GM19239 (cell line): ENCODE data around the gene FCN1.
"Not testable (repeated sequence)": the region's sequence is repeated elsewhere in the genome, so short reads cannot be mapped to it uniquely, and the experiment has no call there.

Experiments used
- DNase-seq: peaks from one replicate; pipeline ENCODE4 v3.0.0; 2011; ENCODE audit warnings: low spot score; ENCODE audit not compliant: insufficient read length
- FAIRE-seq: peaks from 2 replicates; lab custom pipeline; 2011; peaks lifted over from hg19 to GRCh38; lab: Jason Lieb, UNC

Gene FCN1

DNA sequence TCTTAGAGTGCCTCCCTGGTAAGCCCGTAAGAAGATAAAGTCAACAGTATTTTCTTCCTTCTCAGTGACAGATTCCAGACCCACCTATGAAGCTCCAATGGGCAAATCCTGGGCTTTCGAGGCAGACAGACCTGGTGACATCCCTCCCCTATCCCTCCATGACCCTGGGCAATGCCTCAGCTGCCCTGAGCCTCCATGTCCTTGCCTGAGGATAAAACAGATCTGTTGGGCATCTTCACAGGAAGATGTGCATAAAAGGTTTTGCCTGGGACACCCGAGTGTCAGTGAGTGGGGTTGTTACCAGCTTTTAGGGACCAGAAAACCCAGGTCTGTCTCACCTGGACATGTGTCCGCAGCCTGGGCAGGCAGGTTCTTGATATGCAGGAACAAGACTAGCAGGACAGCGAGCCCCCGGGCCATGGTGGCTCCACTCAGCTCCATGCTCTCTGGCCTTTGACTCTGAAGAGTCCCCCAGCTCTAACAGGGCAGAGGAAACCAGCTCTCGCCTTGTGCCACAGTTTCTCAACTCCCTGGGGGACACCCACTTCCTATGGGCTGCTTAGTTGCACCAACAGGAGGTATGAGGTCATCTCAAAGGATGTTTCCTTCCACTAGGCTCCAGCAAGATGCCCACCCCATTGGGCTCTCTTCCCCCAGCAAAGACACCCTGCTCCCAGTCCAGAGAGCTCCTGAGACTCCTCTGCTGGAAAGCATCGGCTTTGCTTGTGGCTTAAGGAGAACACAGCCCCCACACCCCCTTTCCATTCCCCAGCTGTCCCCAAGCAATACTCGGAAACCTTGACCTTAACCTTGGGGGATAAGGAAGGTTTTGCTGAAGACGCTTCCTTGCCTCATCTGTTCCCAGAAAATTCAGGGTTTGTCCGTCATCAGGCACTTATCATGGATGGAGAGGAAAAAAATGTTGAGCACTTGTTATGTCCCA is at the start of gene FCN1:
FCN1 (minus strand) TSS at position 482 of the 943 bp plus-strand sequence; CDS start at position 441, 41 bp downstream.
- DNase-seq (no peak), FAIRE-seq (no peak)

DNA sequence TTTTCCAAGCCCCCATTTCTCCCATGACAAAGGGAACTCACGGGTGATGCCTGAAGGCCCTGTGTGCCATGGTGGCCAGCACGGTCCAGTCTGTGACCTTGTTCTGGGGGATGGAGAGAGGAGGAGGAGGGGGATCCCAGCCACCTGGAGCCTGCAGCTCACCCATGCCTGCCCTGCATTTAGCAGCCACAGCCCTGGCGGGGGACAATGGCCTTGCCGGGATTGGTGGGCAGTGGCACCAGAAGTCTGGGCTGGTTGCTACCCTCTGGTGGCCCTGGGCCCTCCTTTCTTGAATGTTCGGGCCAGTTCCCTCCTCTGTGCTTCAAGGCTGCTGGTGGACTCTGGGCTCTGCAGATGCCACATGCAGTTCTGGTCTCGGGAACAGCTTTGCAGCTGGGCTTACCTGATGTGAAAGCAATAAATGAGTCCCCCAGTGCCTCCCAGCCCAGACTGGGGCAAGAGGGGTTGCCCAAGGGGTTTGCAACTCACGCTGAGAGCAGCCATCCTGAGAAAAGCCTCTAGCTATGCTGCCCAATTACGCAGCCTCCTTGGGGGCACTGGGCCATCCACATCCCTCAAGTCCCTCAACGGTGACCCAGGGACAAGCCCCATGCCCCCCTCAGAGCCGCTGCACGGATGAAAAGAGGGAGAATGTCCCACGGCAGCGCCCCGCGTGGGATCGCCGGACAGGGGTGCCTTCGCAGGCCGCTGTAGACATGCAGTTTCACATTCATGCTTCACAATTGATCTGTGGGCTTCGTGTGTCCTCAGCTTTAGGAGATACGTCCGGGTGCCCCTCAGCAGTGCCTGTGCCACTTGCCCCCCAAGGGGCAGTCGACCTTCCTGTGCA is 49.2 kb upstream of the FCN1 start:
- FAIRE-seq: no peak
- DNase-seq: no peak

DNA sequence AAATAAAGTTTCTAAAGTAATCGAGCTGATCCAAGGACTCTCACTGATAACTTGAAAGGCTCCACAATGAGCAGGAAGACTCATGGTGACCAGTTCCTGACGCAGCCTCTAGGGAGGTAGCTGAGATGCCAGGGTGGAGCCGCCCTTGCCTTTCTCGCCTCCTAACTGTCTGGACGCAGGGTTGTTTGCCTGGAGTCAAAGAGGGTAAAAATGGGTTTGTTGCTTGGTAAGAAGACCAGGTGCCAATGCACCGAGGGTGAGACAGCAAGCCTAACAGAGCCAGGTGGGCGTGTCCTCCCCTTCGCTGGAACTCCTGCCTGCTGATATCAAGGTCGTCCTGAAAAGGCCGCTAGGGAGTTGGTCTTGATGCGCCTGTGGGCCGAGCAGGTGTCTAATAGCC is 48.6 kb upstream of the FCN1 start:
- FAIRE-seq: no peak

DNA sequence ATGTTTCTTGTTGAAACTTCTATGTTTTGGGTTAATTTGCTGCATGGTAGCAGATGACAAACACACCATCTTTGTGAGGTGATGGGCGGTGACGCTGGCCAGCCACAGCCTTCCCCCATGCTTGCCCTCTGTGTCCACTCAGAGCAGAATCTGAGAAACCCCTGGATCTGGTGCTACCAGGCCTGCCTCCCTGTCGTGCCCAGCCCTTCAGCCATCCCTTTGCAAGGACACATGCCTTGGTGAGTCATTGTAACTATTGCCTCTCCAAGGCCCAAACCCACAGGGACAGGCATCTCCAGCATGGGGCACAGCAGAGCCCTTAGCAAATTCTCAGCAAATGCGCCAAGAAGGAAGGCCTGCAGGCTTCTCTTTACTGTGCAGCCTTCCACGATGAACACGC is 48.1 kb upstream of the FCN1 start:
- FAIRE-seq (no peak), DNase-seq (no peak)

More for the DNA sequence above, 48.6 kb upstream of the FCN1 start:
- DNase-seq: no peak

DNA sequence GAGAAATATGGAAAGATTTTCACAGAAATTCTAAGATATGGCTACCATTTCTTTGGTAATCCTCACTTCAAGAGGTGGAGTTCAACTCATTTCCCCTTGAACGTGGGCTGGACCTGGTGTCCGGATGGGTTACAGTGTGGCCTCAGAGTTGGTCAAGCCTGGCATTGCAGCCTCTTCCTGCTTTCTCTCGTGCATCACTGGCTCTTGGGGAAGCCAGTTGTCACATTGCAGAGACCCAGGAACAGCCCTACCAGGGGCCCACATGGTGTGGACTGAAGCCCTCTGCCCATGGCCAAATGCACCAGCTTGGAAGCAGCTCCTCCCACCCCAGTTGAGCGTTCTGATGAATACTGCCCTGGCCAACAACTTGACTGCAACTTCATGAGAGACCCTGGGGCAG is 47.7 kb upstream of the FCN1 start:
- no peak for FAIRE-seq
- DNase-seq: no peak

DNA sequence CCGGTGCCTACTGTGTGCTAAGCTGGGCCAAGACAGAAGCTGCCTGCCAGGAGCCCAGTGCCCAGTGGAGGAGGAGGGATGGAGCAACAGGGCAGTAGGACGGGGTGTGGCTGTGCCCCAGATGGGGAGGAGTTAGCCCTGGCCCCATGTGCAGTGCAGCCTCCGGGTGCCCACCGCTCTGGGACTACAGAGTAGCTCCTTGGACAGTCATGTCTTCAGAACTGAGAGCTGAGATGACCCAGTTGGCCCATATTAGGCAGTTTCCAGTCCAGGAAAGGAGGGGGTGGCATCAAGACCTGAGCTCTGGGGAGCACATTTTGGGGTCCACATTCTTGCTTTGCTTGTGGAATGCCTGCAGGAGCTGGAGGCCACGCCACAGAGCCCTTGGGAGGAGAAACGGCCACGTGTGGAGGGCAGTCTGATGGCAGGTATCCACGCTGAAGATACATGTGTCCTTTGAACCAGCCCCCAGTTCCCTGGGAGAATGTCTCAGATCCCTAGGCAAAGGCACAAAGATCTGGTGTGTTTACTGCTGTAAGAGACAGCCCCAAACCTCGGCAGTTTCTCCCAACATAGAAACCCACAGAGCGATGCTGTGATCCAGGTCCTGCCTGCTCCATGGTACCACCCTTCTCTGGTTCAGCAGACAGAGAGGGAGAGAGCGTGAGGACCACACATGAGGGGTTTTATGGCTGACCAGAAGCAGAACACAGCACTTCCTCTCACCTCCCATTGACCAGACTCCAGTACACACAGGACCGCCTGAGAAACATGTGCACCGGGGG is 46.8 kb upstream of the FCN1 start:
- no peak for FAIRE-seq
- DNase-seq: no peak

DNA sequence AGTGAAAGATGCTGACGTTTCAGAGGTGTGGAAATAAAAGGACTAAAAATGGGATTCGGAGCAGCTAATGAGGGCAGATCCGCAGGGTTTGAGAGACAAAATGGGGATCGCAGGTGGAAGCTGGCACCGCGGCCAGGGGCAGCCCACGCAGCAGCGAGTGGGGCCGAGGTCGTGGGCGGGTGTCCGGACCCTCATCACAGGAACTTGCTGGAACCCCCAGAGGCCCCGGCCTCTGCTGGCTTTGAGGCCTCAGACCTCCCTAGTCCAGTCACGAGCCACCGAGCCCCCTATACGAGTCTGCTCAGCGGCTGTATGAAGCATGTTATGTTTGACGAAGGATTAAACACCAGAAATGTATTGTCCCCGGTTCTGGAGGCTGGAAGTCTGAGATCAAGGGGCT is 45.8 kb upstream of the FCN1 start:
- DNase-seq: no peak
- FAIRE-seq: no peak

DNA sequence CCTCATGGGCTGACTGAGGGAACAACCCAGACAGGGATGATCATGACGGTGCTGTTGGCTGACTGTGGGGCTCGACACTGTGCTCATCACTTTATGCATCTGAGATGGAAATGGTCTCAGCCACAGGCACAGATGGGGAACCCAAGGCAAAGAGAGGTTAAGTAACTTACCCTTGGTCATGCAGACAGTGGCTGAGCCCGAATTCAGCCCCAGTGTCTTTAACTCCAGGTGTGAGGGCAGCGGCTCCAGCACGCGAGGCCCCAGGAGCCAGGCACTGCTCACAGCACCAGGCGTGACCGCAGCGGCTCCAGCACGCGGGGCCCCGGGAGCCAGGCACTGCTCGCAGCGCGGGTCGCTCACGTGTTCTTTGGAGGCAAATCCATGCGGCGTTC is 45.3 kb upstream of the FCN1 start:
- no peak for FAIRE-seq
- DNase-seq: no peak

DNA sequence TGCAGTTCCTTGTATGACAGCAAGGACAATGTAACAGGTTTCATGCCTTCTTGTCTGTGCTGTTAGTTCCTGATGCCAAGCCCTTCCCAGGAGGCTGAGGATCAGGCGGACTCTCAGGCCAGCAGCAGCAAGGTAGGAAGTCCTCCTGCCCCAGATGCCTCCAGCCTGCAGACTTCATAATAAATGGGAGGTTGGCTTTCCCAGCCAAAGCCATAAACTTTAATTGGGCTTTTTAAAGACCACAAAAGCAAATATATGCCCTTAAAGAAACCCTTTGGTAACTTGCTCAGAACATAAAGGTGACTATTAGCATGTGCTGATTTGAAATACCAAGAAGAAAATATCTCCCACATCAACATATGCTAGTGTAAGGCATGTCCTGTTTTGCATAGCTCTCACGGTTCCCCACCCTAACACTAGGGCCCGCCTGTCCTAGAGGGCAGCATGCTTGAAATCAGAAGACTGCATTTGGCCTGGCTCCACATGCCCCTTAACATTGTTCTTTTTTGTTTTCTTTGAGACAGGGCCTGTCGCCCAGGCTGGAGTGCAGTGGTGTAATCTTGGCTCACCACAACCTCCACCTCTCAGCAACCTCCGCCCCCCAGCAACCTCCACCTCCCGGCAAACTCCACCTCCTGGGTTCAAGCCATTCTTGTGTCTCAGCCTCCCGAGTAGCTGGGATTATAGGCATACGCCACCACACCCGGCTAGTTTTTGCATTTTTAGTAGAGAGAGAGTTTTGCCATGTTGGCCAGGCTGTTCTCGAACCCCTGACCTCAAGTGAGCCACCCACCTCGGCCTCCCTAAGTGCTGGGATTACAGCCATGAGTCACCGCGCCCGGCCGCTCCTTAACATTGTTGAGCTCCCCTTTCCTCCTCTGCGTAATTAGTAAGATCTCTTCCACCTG is 44.6 kb upstream of the FCN1 start:
- DNase-seq: no peak

DNA sequence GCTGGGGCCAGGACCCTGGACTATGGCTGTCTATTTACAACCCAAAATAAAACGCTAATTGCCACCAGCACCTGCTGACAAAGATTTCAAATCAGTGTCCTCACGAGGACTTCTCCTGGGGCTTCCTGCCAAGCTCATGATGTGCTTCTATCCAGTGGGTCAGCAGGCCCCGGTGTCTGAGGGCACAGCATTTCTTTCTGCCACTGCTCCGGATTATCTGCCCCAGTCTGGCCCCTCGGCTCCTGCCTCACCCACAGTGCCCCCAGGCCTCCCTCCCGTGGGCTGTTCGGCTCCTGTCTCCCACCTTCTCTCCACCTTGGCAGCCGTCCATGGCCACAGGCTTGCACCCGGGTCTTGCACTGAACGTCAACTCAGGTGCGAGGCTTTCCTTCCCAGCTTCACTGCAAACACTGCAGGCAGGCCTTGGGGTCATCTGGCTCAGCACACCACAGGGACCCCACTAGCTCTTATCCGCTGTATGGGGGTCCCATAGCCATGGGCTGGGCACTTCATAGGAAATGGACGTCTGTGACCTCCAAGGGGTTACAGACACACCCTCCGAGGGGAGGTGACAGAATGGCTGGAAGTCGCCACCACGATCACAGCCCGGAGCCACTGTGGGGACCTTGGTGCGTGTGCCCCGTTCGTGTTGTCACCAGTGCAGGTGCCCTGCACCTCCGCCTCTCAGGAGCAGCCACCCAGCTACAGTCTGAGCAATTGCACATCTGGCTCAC is 43.8 kb upstream of the FCN1 start:
- no peak for DNase-seq
- no peak for FAIRE-seq

More for the DNA sequence above, 44.6 kb upstream of the FCN1 start:
- FAIRE-seq: no peak

DNA sequence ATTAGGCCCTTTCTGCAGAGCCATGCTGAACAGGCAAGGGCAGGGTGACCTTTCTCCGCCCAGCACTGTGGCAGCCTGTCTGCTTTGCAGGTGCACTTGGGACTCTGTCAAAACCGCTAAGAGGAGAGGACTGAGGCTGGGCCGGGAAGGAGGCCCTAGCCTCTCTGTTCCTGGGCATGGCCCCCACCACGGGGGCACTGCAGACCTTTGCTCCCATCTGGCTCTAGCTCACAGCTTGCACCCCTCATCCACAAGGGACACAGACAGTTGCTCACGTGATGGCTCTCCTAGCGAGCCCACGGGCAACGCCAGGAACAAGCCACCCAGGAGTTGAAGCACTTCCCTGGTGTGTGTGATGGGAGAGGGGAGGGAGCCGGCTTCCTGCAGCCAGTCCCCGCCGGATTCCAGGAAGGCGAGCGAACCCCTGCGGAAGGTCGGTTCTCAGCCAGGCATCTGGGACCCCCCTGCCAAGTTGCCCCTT is 43.0 kb upstream of the FCN1 start:
- DNase-seq (no peak), FAIRE-seq (no peak)

DNA sequence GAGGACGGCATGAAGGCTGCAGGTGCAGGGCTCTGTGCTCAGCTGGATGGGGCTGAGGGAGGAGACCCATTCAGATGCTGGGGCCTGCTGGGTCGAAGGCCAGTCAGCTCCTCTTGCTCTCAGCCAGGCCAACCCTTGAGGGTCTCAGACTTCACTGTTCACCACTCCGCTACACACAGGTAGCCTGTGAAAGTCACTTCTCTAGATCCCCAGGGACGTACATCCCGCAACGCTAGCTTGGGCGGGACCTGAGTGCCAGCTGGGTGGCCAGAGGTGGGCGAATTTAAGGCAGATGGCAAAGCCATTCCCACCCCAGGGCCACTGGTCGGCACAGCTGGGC is 42.2 kb upstream of the FCN1 start:
- no peak for FAIRE-seq

DNA sequence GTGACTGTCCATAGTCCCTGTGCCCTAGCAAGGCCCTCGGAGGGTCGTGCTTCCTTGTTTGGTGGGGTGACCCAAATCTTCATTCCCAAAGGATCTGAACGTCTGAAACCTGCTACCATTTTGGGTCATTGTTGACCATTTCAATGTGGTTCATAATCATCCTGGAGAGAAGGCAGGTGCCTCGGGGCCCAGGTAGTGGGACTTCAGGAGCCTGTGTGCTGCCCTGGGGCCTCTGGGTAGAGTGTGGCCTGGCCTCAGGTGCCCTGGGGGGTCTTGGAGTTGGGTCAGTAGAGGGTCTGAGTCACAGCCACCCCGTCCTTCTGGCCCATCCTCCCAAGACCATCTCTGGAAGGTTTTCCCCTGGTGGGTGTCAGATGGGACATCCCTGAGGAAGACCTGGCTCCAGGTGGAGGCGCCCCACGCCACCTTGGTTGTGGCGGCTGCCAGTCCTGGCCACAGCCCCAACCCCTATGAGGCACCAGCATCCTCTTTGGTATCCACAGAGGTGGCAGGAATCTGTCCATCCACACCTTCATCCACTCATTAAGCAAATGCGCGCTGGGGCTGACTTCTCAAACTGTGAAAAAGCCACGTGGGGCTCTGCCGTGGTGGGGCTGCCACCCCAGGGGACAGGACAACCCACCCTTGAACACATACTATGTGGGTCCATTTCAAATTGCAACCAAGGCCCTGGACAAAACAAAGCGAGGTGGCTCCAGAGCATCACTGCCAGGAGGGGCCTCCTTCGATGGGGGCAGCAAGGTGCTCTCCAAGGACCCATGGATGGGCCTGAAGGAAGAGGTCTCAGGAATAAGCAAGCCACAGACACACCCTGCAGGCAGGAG is 41.6 kb upstream of the FCN1 start:
- FAIRE-seq (no peak), DNase-seq (no peak)

More for the DNA sequence above, 42.2 kb upstream of the FCN1 start:
- no peak for DNase-seq

DNA sequence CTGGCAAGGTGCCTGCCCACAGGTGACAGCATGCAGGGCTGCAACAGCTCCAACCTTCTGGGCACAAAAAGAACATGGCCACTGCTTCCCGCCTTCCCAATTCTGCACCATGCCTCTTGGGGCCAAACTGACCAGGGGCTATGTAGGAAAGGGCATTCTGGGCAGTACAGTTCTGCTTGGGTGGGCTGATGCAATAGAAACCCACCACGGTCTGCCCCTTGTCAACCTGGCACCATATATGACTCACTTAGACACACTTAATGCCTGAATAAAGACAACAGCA is 40.2 kb upstream of the FCN1 start:
- FAIRE-seq (no peak), DNase-seq (no peak)

DNA sequence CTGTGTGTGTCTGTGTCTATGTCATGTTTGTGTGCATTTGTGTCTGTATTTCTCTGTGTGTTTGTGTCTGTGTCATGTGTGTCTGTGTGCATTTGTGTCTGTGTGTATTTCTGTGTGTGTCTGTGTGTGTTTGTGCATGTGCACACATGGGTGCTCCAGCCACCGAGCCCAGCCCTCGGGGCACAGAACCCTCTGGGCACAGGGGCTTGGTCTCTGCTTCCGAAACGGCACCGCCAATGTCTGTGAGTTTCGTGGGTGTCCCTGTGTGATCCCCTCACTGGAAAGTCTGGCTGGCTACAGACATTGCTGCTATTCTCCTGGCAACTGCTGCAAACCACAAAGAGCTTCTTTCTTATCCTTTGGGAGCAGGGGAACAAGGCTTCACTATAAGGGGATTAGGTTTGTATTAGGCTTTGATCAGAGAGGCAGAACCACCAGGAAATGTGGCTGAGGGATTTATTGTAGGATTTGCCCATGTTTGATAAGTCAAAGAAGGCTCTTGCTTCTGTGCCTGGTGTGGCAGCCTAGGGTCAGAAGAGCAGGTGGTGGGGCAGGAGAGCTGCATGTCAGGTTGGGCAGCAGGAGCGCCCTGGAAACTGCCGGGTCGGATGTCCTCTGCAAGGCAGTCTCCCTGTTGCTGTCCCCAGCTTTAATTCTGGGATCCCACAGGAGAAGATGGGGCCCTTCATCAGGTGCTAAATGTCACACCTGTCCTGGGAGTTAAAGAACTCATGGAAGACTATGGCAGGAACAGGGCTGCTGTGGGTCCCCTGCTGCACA is 39.6 kb upstream of the FCN1 start:
- FAIRE-seq (no peak), DNase-seq (no peak)

DNA sequence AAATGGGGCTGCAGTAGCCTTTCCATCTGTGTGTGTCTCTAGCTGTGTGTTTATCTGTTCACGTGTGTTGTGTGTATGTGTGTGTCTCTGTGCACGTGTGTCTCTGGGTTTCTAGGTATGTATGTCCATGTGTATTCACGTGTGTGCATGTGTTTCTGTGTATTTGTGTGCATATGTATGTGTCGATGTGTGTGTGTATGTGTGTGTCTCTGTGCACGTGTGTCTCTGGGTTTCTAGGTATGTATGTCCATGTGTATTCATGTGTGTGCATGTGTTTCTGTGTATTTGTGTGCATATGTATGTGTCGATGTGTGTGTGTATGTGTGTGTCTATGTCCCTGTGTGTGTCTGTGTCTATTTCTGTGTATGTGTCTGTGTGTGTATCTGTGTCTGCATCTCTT is 38.7 kb upstream of the FCN1 start:
- DNase-seq, FAIRE-seq: not testable (repeated sequence)

DNA sequence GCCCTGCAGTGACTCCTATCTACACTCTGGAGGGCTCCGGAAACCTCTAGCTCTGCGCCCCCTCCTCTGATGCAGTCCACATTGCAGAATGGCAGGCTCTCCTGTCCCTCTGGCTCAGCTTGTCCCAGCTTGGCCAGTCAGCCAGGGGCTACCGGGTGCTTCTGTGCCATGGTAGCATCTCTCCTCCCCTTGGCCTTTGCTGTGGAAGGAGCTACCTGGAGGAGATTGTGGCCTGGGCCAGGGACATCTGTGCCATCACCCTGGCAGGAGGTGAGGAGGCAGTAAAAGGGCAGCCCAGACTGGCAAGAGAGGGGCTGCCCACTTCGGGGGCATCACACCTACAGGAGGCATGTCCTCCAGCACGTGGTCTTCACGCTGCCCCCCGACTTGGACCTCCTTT is 38.1 kb upstream of the FCN1 start:
- DNase-seq: no peak
- no peak for FAIRE-seq
